HCT116 (cell line): ENCODE results near the gene SHISA8. TPM values are rescaled to one million over a fixed set of nuclear protein-coding genes. Genes with fewer than 3 reads are reported as not detected.

Experiments
- ATAC-seq: fragments of 200-7000 bp; cut with Tn5 transposase; 2 replicates; pipeline ENCODE4 v1.9.1; 2020; ENCODE audit warnings: mild to moderate bottlenecking, moderate library complexity
- BruUV-seq: library from RNA; stranded (reverse); fragments of 400-500 nt; replicated peaks from 2 replicates; lab custom pipeline; 2021; lab: Mats Ljungman, UMichigan
- CTCF ChIA-PET: fragments of 300-600 bp; sonication (Branson Sonifier 250); formaldehyde crosslinking; loops from one replicate; lab custom pipeline; 2021; ENCODE audit warnings: antibody characterized with exemption; lab: Charles Lee
- POLR2A ChIA-PET: fragments of 300-600, 350-600 bp; sonication (Branson Sonifier 250); formaldehyde crosslinking; loops from one replicate; lab custom pipeline; 2021; ENCODE audit warnings: antibody characterized with exemption; lab: Charles Lee
- RAD21 ChIA-PET, 2 experiments: fragments of 300-600 bp; sonication (Branson Sonifier 250); formaldehyde crosslinking; loops; one replicate each; lab custom pipeline; 2023; ENCODE audit warnings: low total read pairs in 2 of 2; ENCODE audit not compliant: uncharacterized antibody in 2 of 2, unreplicated experiment in 2 of 2, low non-redundant PET in 1 of 2; lab: Charles Lee
- DNase-seq: peaks from one replicate; pipeline ENCODE4 v3.0.0-alpha.2; 2010; ENCODE audit warnings: low read depth, low spot score
- H2AFZ ChIP-seq: fragments of 200-600 bp; shearing (Covaris generic), sonication (generic); 2 replicates; pipeline ENCODE4 v1.6.1; 2017; ENCODE audit warnings: low read depth, mixed run types, mixed read lengths, antibody characterized with exemption, low read length; ENCODE audit not compliant: poor library complexity, severe bottlenecking
- H3K27ac ChIP-seq: 2 replicates; pipeline ENCODE4 v1.5.1; 2012; ENCODE audit warnings: low read depth, low read length
- H3K27me3 ChIP-seq: fragments of 200-600 bp; sonication (generic); 2 replicates; pipeline ENCODE4 v1.6.1; 2016; ENCODE audit warnings: mixed run types, low read length, mixed read lengths; ENCODE audit not compliant: insufficient read depth
- H3K36me3 ChIP-seq, 2 experiments: fragments of 200-500 bp in 1 of 2; fragments of 200-600 bp in 1 of 2; sonication (Bioruptor generic) in 1 of 2; sonication (generic) in 1 of 2; 2 replicates each; pipeline versions ENCODE4 v1.5.1 to v1.6.1; 2014 to 2016; ENCODE audit warnings: low read length in 2 of 2, inconsistent platforms in 1 of 2, mixed read lengths in 1 of 2, mixed run types in 1 of 2; ENCODE audit not compliant: insufficient read depth in 2 of 2, control insufficient read depth in 1 of 2
- H3K4me1 ChIP-seq, 2 experiments: fragments of 200-600 bp in 1 of 2; sonication (generic) in 1 of 2; 2 replicates each; pipeline versions ENCODE4 v1.5.1 to v1.6.1; 2012 to 2017; ENCODE audit warnings: low read length in 2 of 2, inconsistent platforms in 1 of 2, mild to moderate bottlenecking in 1 of 2, mixed read lengths in 1 of 2, mixed run types in 1 of 2, moderate library complexity in 1 of 2; ENCODE audit not compliant: insufficient read depth in 2 of 2, control insufficient read depth in 1 of 2
- H3K4me2 ChIP-seq: fragments of 200-600 bp; sonication (generic); 2 replicates; pipeline ENCODE4 v1.6.1; 2017; ENCODE audit warnings: mixed run types, low read length, mixed read lengths
- H3K4me3 ChIP-seq, 2 experiments: fragments of 200-600 bp in 1 of 2; sonication (generic) in 1 of 2; replicated peaks in 1 of 2; 2 replicates each; pipeline ENCODE4 v1.5.1; 2011 to 2016; ENCODE audit warnings: low read length in 2 of 2, control low read depth in 1 of 2, low read depth in 1 of 2, mild to moderate bottlenecking in 1 of 2, mixed read lengths in 1 of 2, mixed run types in 1 of 2
- H3K79me2 ChIP-seq: fragments of 200-600 bp; sonication (generic); 2 replicates; pipeline ENCODE4 v1.6.1; 2017; ENCODE audit warnings: mild to moderate bottlenecking, mixed run types, low read length, moderate library complexity, mixed read lengths; ENCODE audit not compliant: insufficient read depth
- H3K9ac ChIP-seq: fragments of 200-600 bp; sonication (generic); 2 replicates; pipeline ENCODE4 v1.6.1; 2016; ENCODE audit warnings: low read length, mixed read lengths
- H3K9me2 ChIP-seq: fragments of 200-600 bp; sonication (generic), shearing (Covaris generic); 2 replicates; pipeline ENCODE4 v1.6.1; 2017; ENCODE audit warnings: mixed run types, mild to moderate bottlenecking, moderate library complexity; ENCODE audit not compliant: insufficient read depth
- H3K9me3 ChIP-seq, 2 experiments: fragments of 200-500 bp in 1 of 2; fragments of 200-600 bp in 1 of 2; sonication (Bioruptor generic) in 1 of 2; sonication (generic) in 1 of 2; 2 replicates each; pipeline ENCODE4 v1.6.1; 2014 to 2017; ENCODE audit warnings: low read length in 2 of 2, mixed read lengths in 2 of 2, inconsistent platforms in 1 of 2, low read depth in 1 of 2, mild to moderate bottlenecking in 1 of 2, mixed run types in 1 of 2, moderate library complexity in 1 of 2; ENCODE audit not compliant: control insufficient read depth in 1 of 2, insufficient read depth in 1 of 2
- H4K20me1 ChIP-seq: fragments of 200-600 bp; sonication (generic), shearing (Covaris generic); 2 replicates; pipeline ENCODE4 v1.6.1; 2017; ENCODE audit warnings: mixed run types, mild to moderate bottlenecking, moderate library complexity; ENCODE audit not compliant: insufficient read depth
- ATF3 ChIP-seq: IDR thresholded peaks from 2 replicates; pipeline ENCODE4 v1.6.1; 2012
- CBX3 ChIP-seq: IDR thresholded peaks from 2 replicates; pipeline ENCODE4 v1.6.1; 2012; ENCODE audit warnings: low read depth
- CTCF ChIP-seq, 3 experiments: fragments of 200-600 bp in 1 of 3; sonication (generic) in 1 of 3; IDR thresholded peaks in 2 of 3; conservative IDR thresholded peaks in 1 of 3; 2 replicates each; pipeline ENCODE4 v1.5.1; 2012 to 2017; ENCODE audit warnings: low read depth in 2 of 3, low read length in 2 of 3, antibody characterized with exemption in 1 of 3, borderline replicate concordance in 1 of 3, control low read depth in 1 of 3, mild to moderate bottlenecking in 1 of 3, mixed read lengths in 1 of 3, mixed run types in 1 of 3, moderate library complexity in 1 of 3; ENCODE audit not compliant: insufficient read depth in 1 of 3
- EZH2phosphoT487 ChIP-seq: fragments of 200-600 bp; IDR thresholded peaks from 2 replicates; pipeline ENCODE4 v1.6.1; 2018; ENCODE audit warnings: antibody characterized with exemption, borderline replicate concordance
- FOSL1 ChIP-seq: IDR thresholded peaks from 2 replicates; pipeline ENCODE4 v1.6.1; 2012; ENCODE audit warnings: low read depth
- JUND ChIP-seq: IDR thresholded peaks from 2 replicates; pipeline ENCODE4 v1.6.1; 2012
- MAX ChIP-seq: IDR thresholded peaks from 2 replicates; pipeline ENCODE4 v1.6.1; 2012
- POLR2A ChIP-seq: IDR thresholded peaks from 2 replicates; pipeline ENCODE4 v1.7.0; 2011; ENCODE audit warnings: borderline replicate concordance; ENCODE audit not compliant: insufficient read depth, insufficient read length; ENCODE audit errors: extremely low read depth
- POLR2AphosphoS5 ChIP-seq: IDR thresholded peaks from 2 replicates; pipeline ENCODE4 v1.6.1; 2011; ENCODE audit warnings: mild to moderate bottlenecking, low read depth, low read length, moderate library complexity
- SIN3A ChIP-seq: IDR thresholded peaks from 2 replicates; pipeline ENCODE4 v1.6.1; 2012; ENCODE audit warnings: low read depth
- SRF ChIP-seq: IDR thresholded peaks from 2 replicates; pipeline ENCODE4 v1.6.1; 2012; ENCODE audit warnings: low read depth
- TCF7L2 ChIP-seq: IDR thresholded peaks from 2 replicates; pipeline ENCODE4 v1.7.0; 2011; ENCODE audit warnings: borderline replicate concordance, inconsistent platforms; ENCODE audit not compliant: insufficient read depth, insufficient read length; ENCODE audit errors: extremely low read depth
- YY1 ChIP-seq: IDR thresholded peaks from 2 replicates; pipeline ENCODE4 v1.6.1; 2011; ENCODE audit warnings: low read length, low read depth, moderate library complexity, mild to moderate bottlenecking; ENCODE audit not compliant: insufficient replicate concordance; ENCODE audit errors: extremely low read depth
- intact Hi-C: fragments of 100-400 bp; cut with micrococcal nuclease; formaldehyde crosslinking; loops from 2 replicates; pipeline ENCODE4 v1.10.0; 2022
- total RNA-seq: library from RNA; stranded (reverse); gene quantifications from one replicate; pipeline ENCODE4 v1.2.1, GENCODE V29; 2021; ENCODE audit not compliant: unreplicated experiment
- TF ChIP-seq, protein P1 (sequence below): IDR thresholded peaks from 2 replicates; pipeline ENCODE4 v1.6.1; 2011; ENCODE audit warnings: mild to moderate bottlenecking, low read length, moderate library complexity; ENCODE audit not compliant: insufficient replicate concordance; ENCODE audit errors: extremely low read depth

SHISA8 gene
- total RNA-seq, 1 experiment from 2014 or later, result 13.9 TPM

DNA sequence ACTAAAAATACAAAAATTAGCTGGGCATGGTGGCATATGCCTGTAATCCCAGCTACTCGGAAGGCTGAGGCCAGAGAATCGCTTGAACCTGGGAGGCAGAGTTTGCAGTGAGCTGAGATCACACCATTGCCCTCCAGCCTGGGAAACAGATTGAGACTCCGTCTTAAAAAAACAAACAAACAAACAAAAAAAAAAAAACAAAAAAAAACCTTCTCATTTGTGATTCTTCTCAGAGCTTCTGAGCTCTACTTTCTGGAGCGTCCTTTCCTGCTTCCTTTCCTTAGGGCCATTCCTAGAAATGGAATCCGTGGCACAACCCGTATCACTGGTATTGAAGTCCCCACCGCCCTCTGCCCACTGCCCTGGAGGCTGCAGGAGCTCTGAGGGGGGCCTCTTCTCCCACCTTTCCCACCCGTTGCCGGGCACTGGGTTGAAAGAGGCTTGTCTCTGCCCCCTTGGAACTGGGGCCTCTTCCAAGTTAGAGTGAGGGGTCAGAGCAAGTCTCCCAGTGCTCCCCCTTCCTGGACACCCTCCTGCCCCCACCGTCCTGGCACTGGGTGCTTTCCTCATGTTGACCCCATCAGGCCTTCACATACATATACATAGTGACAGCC lies 2.0 kb upstream of the SHISA8 start:
- BruUV-seq, result no TSS peak
- no peak overlapping the region for H3K4me2 ChIP-seq
- CTCF ChIA-PET, result interaction anchor here (2.6 kb wide), 1 partner anchor 9 kb away, joined by 9 read pairs; no protein-coding TSS in a partner anchor

More for the DNA sequence above, 2.0 kb upstream of the SHISA8 start:
- no peaks in the 10 kb centered on the region for H3K79me2 ChIP-seq
- no peaks in the 10 kb centered on the region for H3K36me3 ChIP-seq
- peaks cover 12 to 44% of the 10 kb centered on the region in 2 experiments for H3K4me1 ChIP-seq
- no peak overlapping the region for H2AFZ ChIP-seq
- H3K4me3 ChIP-seq, result no peak overlapping the region
- TF ChIP-seq SIN3A, result no peak
- no peak for TF ChIP-seq CBX3
- no peak for TF ChIP-seq JUND
- no peak for TF ChIP-seq MAX
- no peak for TF ChIP-seq CTCF (IDR thresholded peaks at IDR 0.05 in 2 of 3, conservative IDR thresholded peaks at IDR 0.05 in 1 of 3; ENCODE audit: borderline replicate concordance in 1 of 3, insufficient read depth in 1 of 3, low read depth in 2 of 3, low read length in 2 of 3)
- TF ChIP-seq TCF7L2, result no peak
- no peak for TF ChIP-seq POLR2AphosphoS5
- TF ChIP-seq SRF, result no peak
- no peak for TF ChIP-seq YY1
- no peak for TF ChIP-seq POLR2A
- TF ChIP-seq, protein P1, sequence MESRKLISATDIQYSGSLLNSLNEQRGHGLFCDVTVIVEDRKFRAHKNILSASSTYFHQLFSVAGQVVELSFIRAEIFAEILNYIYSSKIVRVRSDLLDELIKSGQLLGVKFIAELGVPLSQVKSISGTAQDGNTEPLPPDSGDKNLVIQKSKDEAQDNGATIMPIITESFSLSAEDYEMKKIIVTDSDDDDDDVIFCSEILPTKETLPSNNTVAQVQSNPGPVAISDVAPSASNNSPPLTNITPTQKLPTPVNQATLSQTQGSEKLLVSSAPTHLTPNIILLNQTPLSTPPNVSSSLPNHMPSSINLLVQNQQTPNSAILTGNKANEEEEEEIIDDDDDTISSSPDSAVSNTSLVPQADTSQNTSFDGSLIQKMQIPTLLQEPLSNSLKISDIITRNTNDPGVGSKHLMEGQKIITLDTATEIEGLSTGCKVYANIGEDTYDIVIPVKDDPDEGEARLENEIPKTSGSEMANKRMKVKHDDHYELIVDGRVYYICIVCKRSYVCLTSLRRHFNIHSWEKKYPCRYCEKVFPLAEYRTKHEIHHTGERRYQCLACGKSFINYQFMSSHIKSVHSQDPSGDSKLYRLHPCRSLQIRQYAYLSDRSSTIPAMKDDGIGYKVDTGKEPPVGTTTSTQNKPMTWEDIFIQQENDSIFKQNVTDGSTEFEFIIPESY, result no peak
- TF ChIP-seq FOSL1, result no peak
- TF ChIP-seq EZH2phosphoT487, result no peak
- no peak for TF ChIP-seq ATF3
- H3K27ac ChIP-seq, result no peak overlapping the region
- no peak overlapping the region for H3K9ac ChIP-seq
- H3K27me3 ChIP-seq, result no peaks in the 10 kb centered on the region
- RAD21 ChIA-PET, result no interaction called here
- no peaks in the 10 kb centered on the region for H3K9me2 ChIP-seq
- no peaks in the 10 kb centered on the region for H4K20me1 ChIP-seq
- ATAC-seq (no peak), DNase-seq (no peak)
- no peaks in the 10 kb centered on the region for H3K9me3 ChIP-seq
- intact Hi-C loops, result no loop called here
- POLR2A ChIA-PET, result interaction anchor here (1.0 kb wide), 1 partner anchor 250 kb away, joined by 3 read pairs; no protein-coding TSS in a partner anchor
